Activated CD8-positive, alpha-beta memory T cell treated with anti-CD3 and anti-CD28 coated beads, Interleukin-2, amount 50 U/mL, for 1 hour (primary cell): ENCODE results near the gene ASTL.

ENCODE experiments used
- DNase-seq: peaks from one replicate; pipeline ENCODE4 v3.0.0-alpha.2; 2020; ENCODE audit errors: extremely low read depth

ASTL gene

GRCh38 chr2:96130483-96130882, 7.8 kb downstream of the ASTL start:
- DNase-seq, result no peak

- no peak for DNase-seq
Measured at GRCh38 chr2:96129528-96130120, 8.7 kb downstream of the ASTL start.

GRCh38 chr2:96128456-96128855, 9.8 kb downstream of the ASTL start:
- DNase-seq, result no peak

GRCh38 chr2:96124406-96125265, 13.7 kb downstream of the ASTL start:
- no peak for DNase-seq

GRCh38 chr2:96123936-96124335, 14.4 kb downstream of the ASTL start:
- DNase-seq, result no peak

GRCh38 chr2:96123290-96123689, 15.0 kb downstream of the ASTL start:
- DNase-seq, result no peak

- DNase-seq, result no peak
Measured at GRCh38 chr2:96122391-96122790, 15.9 kb downstream of the ASTL start.

GRCh38 chr2:96121414-96121813, 16.9 kb downstream of the ASTL start:
- no peak for DNase-seq

GRCh38 chr2:96120991-96121390, 17.3 kb downstream of the ASTL start:
- DNase-seq, result no peak

GRCh38 chr2:96120091-96120720, 18.1 kb downstream of the ASTL start:
- no peak for DNase-seq

- DNase-seq, result no peak
Measured at GRCh38 chr2:96119389-96119751, 18.9 kb downstream of the ASTL start.

- no peak for DNase-seq
Measured at GRCh38 chr2:96118698-96119388, 19.5 kb downstream of the ASTL start.

- DNase-seq, result no peak
Measured at GRCh38 chr2:96117701-96118588, 20.4 kb downstream of the ASTL start.

- no peak for DNase-seq
Measured at GRCh38 chr2:96116879-96117533, 21.3 kb downstream of the ASTL start.

- DNase-seq, result no peak
Measured at GRCh38 chr2:96116424-96116878, 21.9 kb downstream of the ASTL start, which contains the start of gene ADRA2B. Gene ADRA2B (minus strand): TSS chr2:96116571. CDS start chr2:96116149, 422 bp downstream.

GRCh38 chr2:96115631-96116423, 22.5 kb downstream of the ASTL start:
- no peak for DNase-seq

GRCh38 chr2:96114903-96115581, 23.3 kb downstream of the ASTL start:
- no peak for DNase-seq

GRCh38 chr2:96114546-96114902, 23.8 kb downstream of the ASTL start:
- no peak for DNase-seq

- no peak for DNase-seq
Measured at GRCh38 chr2:96113951-96114350, 24.4 kb downstream of the ASTL start.
